ENCODE measurements around the gene ELOVL2. TPM values are rescaled to one million over a fixed set of nuclear protein-coding genes. Genes with fewer than 3 reads are reported as not detected.

Gene ELOVL2
- total and polyA plus RNA-seq, 10 of the 15 experiments (the other 5 are each of a cell fraction or from before 2014, with no cell fraction given): 0.01 to 0.03 TPM; not detected in 8

DNA sequence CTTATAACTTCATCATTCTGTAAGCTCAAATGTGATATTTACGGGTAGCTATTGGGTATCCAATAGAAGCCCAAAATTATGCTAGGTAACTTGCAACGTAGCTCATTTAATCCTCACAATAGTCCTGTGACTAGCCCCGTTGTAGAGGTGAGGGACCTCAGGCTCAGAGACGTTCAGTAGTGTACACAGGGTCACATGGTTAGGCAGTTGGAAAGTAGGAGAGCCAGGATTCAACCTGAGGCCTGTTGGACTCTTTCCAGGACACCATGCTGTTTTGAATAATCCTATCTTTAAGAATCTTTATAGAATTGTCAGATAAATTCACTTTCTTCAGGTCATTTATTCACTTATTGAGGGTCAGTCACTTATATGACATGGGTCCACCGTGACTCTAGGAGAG lies 9.2 kb upstream of the ELOVL2 start:
- ATAC-seq: no peak
- in situ Hi-C loops (cut with MboI) (no loop called here), intact Hi-C loops (cut with micrococcal nuclease; ENCODE audit: unreplicated experiment) (no loop called here)
- 13% methylated on average over 5 of the region's 5 CpGs for WGBS (ENCODE audit: insufficient coverage, insufficient replicate concordance, low lambda C conversion rate, missing lambda C conversion rate)
- Histone ChIP-seq H3K4me1 (ENCODE audit: control insufficient read depth, insufficient read depth, low read length) (no peaks in the 10 kb centered on the region), H3K79me2 (ENCODE audit: control insufficient read depth, insufficient read depth, low read length) (no peaks in the 10 kb centered on the region), H3K9me3 (replicated peaks; ENCODE audit: control insufficient read depth, insufficient read depth, low read length) (no peaks in the 10 kb centered on the region), H4K20me1 (ENCODE audit: control insufficient read depth, insufficient read depth) (no peaks in the 10 kb centered on the region), H3K4me3 (no peak overlapping the region), H3K27ac (ENCODE audit: control insufficient read depth, insufficient read depth) (no peak overlapping the region), H3K9ac (ENCODE audit: control insufficient read depth, insufficient read depth, low read length) (no peak overlapping the region), H3K27me3 (replicated peaks in 1 of 2; ENCODE audit: control insufficient read depth in 2 of 2, insufficient read depth in 2 of 2, low read length in 1 of 2) (no peaks in the 10 kb centered on the region; a peak in 1 of 4 replicates), H2AFZ (ENCODE audit: control insufficient read depth, low read depth, low read length) (no peak overlapping the region), H3K4me2 (ENCODE audit: control insufficient read depth, insufficient read depth) (no peak overlapping the region), H3K36me3 (ENCODE audit: control insufficient read depth in 2 of 2, insufficient read depth in 2 of 2, low read length in 1 of 2) (no peaks in the 10 kb centered on the region)
- no TSS peak for BruUV-seq (replicated peaks)
- ChIA-PET SMC1A (ENCODE audit: uncharacterized antibody, unreplicated experiment) (interaction anchor here (0.7 to 1.2 kb wide), 3 partner anchors 20 to 29 kb away, joined by 3 read pairs; no protein-coding TSS in a partner anchor), RAD21 (ENCODE audit: unreplicated experiment) (interaction anchor here (1.0 to 1.1 kb wide), 2 partner anchors 11 to 102 kb away, joined by 5 to 6 read pairs; no protein-coding TSS in a partner anchor), CTCF (interaction anchor here (0.7 to 2.3 kb wide), 8 partner anchors 9 to 206 kb away, joined by 3 to 7 read pairs (median 4); no protein-coding TSS in a partner anchor), POLR2A (interaction anchor here (0.5 kb wide), 1 partner anchor 359 kb away, joined by 5 read pairs; no protein-coding TSS in a partner anchor)
- no peak for FAIRE-seq
- no peak for DNase-seq (ENCODE audit: low read depth, low spot score)
- TF ChIP-seq, protein P1, sequence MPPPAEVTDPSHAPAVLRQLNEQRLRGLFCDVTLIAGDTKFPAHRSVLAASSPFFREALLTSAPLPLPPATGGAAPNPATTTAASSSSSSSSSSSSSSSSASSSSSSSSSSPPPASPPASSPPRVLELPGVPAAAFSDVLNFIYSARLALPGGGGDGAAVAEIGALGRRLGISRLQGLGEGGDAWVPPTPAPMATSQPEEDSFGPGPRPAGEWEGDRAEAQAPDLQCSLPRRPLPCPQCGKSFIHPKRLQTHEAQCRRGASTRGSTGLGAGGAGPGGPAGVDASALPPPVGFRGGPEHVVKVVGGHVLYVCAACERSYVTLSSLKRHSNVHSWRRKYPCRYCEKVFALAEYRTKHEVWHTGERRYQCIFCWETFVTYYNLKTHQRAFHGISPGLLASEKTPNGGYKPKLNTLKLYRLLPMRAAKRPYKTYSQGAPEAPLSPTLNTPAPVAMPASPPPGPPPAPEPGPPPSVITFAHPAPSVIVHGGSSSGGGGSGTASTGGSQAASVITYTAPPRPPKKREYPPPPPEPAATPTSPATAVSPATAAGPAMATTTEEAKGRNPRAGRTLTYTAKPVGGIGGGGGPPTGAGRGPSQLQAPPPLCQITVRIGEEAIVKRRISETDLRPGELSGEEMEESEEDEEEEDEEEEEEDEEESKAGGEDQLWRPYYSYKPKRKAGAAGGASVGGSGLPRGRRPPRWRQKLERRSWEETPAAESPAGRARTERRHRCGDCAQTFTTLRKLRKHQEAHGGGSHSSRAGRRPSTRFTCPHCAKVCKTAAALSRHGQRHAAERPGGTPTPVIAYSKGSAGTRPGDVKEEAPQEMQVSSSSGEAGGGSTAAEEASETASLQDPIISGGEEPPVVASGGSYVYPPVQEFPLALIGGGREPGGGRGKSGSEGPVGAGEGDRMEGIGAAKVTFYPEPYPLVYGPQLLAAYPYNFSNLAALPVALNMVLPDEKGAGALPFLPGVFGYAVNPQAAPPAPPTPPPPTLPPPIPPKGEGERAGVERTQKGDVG (CRISPR knock-in tag; IDR thresholded peaks at IDR 0.05): no peak
- TF ChIP-seq, protein P2, sequence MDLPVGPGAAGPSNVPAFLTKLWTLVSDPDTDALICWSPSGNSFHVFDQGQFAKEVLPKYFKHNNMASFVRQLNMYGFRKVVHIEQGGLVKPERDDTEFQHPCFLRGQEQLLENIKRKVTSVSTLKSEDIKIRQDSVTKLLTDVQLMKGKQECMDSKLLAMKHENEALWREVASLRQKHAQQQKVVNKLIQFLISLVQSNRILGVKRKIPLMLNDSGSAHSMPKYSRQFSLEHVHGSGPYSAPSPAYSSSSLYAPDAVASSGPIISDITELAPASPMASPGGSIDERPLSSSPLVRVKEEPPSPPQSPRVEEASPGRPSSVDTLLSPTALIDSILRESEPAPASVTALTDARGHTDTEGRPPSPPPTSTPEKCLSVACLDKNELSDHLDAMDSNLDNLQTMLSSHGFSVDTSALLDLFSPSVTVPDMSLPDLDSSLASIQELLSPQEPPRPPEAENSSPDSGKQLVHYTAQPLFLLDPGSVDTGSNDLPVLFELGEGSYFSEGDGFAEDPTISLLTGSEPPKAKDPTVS (IDR thresholded peaks at IDR 0.05; ENCODE audit: low read depth, low read length): no peak
- TF ChIP-seq NBN (IDR thresholded peaks at IDR 0.05) (no peak), PML (IDR thresholded peaks at IDR 0.05; ENCODE audit: low read length) (no peak), SP1 (IDR thresholded peaks at IDR 0.05; ENCODE audit: low read depth, low read length) (no peak), DPF2 (IDR thresholded peaks at IDR 0.05) (no peak), TBL1XR1 (IDR thresholded peaks at IDR 0.05; ENCODE audit: low read depth, low read length) (no peak), RCOR1 (conservative IDR thresholded peaks at IDR 0.05; ENCODE audit: low read depth, low read length) (no peak)
- TF ChIP-seq, protein P3, sequence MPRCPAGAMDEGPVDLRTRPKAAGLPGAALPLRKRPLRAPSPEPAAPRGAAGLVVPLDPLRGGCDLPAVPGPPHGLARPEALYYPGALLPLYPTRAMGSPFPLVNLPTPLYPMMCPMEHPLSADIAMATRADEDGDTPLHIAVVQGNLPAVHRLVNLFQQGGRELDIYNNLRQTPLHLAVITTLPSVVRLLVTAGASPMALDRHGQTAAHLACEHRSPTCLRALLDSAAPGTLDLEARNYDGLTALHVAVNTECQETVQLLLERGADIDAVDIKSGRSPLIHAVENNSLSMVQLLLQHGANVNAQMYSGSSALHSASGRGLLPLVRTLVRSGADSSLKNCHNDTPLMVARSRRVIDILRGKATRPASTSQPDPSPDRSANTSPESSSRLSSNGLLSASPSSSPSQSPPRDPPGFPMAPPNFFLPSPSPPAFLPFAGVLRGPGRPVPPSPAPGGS (IDR thresholded peaks at IDR 0.05; ENCODE audit: borderline replicate concordance, insufficient read depth, low read depth, low read length, poor library complexity, severe bottlenecking): no peak
- TF ChIP-seq, protein P4, sequence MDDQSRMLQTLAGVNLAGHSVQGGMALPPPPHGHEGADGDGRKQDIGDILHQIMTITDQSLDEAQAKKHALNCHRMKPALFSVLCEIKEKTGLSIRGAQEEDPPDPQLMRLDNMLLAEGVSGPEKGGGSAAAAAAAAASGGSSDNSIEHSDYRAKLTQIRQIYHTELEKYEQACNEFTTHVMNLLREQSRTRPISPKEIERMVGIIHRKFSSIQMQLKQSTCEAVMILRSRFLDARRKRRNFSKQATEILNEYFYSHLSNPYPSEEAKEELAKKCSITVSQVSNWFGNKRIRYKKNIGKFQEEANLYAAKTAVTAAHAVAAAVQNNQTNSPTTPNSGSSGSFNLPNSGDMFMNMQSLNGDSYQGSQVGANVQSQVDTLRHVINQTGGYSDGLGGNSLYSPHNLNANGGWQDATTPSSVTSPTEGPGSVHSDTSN (IDR thresholded peaks at IDR 0.05; ENCODE audit: insufficient replicate concordance, low read depth, low read length): no peak
- TF ChIP-seq, protein P5, sequence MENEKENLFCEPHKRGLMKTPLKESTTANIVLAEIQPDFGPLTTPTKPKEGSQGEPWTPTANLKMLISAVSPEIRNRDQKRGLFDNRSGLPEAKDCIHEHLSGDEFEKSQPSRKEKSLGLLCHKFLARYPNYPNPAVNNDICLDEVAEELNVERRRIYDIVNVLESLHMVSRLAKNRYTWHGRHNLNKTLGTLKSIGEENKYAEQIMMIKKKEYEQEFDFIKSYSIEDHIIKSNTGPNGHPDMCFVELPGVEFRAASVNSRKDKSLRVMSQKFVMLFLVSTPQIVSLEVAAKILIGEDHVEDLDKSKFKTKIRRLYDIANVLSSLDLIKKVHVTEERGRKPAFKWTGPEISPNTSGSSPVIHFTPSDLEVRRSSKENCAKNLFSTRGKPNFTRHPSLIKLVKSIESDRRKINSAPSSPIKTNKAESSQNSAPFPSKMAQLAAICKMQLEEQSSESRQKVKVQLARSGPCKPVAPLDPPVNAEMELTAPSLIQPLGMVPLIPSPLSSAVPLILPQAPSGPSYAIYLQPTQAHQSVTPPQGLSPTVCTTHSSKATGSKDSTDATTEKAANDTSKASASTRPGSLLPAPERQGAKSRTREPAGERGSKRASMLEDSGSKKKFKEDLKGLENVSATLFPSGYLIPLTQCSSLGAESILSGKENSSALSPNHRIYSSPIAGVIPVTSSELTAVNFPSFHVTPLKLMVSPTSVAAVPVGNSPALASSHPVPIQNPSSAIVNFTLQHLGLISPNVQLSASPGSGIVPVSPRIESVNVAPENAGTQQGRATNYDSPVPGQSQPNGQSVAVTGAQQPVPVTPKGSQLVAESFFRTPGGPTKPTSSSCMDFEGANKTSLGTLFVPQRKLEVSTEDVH (IDR thresholded peaks at IDR 0.05; ENCODE audit: low read depth, partially characterized antibody): no peak
- TF ChIP-seq, protein P6, sequence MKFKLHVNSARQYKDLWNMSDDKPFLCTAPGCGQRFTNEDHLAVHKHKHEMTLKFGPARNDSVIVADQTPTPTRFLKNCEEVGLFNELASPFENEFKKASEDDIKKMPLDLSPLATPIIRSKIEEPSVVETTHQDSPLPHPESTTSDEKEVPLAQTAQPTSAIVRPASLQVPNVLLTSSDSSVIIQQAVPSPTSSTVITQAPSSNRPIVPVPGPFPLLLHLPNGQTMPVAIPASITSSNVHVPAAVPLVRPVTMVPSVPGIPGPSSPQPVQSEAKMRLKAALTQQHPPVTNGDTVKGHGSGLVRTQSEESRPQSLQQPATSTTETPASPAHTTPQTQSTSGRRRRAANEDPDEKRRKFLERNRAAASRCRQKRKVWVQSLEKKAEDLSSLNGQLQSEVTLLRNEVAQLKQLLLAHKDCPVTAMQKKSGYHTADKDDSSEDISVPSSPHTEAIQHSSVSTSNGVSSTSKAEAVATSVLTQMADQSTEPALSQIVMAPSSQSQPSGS (IDR thresholded peaks at IDR 0.05; ENCODE audit: low read length): no peak

All from GM12878 (cell line).